DND-41 (cell line): ENCODE results near the gene MAN1B1.

Source experiments
- CTCF ChIP-seq: IDR thresholded peaks from 2 replicates; pipeline ENCODE4 v1.5.1; 2012; ENCODE audit warnings: borderline replicate concordance, low read length, moderate library complexity, mild to moderate bottlenecking; ENCODE audit not compliant: poor library complexity, severe bottlenecking; ENCODE audit errors: extremely low read depth
- EZH2 ChIP-seq: IDR thresholded peaks from 3 replicates; pipeline ENCODE4 v1.6.1; 2012; ENCODE audit warnings: borderline replicate concordance, low read depth, mild to moderate bottlenecking, moderate library complexity, low read length, inconsistent platforms; ENCODE audit not compliant: severe bottlenecking

GRCh38 chr9:137123468-137123837 lies 36.7 kb downstream of the MAN1B1 start:
- TF ChIP-seq CTCF: no peak
- TF ChIP-seq EZH2: no peak
